GM03348 (cell line): ENCODE results near the gene PDE4D.
"Not testable (repeated sequence)": the region's sequence is repeated elsewhere in the genome, so short reads cannot be mapped to it uniquely, and the experiment has no call there.

Experiments
- DNase-seq: peaks from one replicate; pipeline ENCODE4 v3.0.0; 2012; ENCODE audit warnings: low spot score

Gene PDE4D

GRCh38 chr5:59768152-59769040, 125.1 kb downstream of the PDE4D start:
- peak; percentile 35 for DNase-seq

GRCh38 chr5:59767681-59768151, 125.8 kb downstream of the PDE4D start:
- no peak for DNase-seq

GRCh38 chr5:59767211-59767605, 126.3 kb downstream of the PDE4D start:
- no peak for DNase-seq

- no peak for DNase-seq
These were observed 126.9 kb downstream of the PDE4D start for GRCh38 chr5:59766427-59767210.

- no peak for DNase-seq
These were observed 128.1 kb downstream of the PDE4D start for GRCh38 chr5:59765446-59765845.

GRCh38 chr5:59764361-59764760, 129.2 kb downstream of the PDE4D start:
- no peak for DNase-seq

- DNase-seq, result no peak
These were observed 130.0 kb downstream of the PDE4D start for GRCh38 chr5:59763541-59763940.

- not testable (repeated sequence) for DNase-seq
These were observed 131.3 kb downstream of the PDE4D start for GRCh38 chr5:59762232-59762631.

- DNase-seq, result no peak
These were observed 132.7 kb downstream of the PDE4D start for GRCh38 chr5:59760785-59761348.

- no peak for DNase-seq
These were observed 133.8 kb downstream of the PDE4D start for GRCh38 chr5:59759600-59760351.

GRCh38 chr5:59758566-59758965, 135.0 kb downstream of the PDE4D start:
- no peak for DNase-seq

GRCh38 chr5:59757442-59757841, 136.1 kb downstream of the PDE4D start:
- DNase-seq, result no peak

GRCh38 chr5:59756373-59757035, 137.0 kb downstream of the PDE4D start:
- DNase-seq, result no peak

- DNase-seq, result no peak
These were observed 138.1 kb downstream of the PDE4D start for GRCh38 chr5:59755476-59755875.

- DNase-seq, result no peak
These were observed 139.9 kb downstream of the PDE4D start for GRCh38 chr5:59753599-59753998.

GRCh38 chr5:59749782-59750520, 143.6 kb downstream of the PDE4D start:
- DNase-seq, result no peak

GRCh38 chr5:59748036-59748663, 145.4 kb downstream of the PDE4D start:
- not testable (repeated sequence) for DNase-seq

- DNase-seq, result peak; percentile 41
These were observed 147.2 kb downstream of the PDE4D start for GRCh38 chr5:59746241-59746765.

GRCh38 chr5:59745415-59745863, 148.1 kb downstream of the PDE4D start:
- peak; percentile 13 for DNase-seq

GRCh38 chr5:59744531-59744992, 149.0 kb downstream of the PDE4D start:
- no peak for DNase-seq
